Activated gamma-delta T cell treated with anti-CD3 and anti-CD28 coated beads, Interleukin-2, amount 50 U/mL, for 16 hours (primary cell): ENCODE data around the gene ATXN7.
A peak's percentile ranks its signal among the peaks of the same experiment; 100 is the strongest.

Experiments
- DNase-seq: peaks from one replicate; pipeline ENCODE4 v3.0.0-alpha.2; 2020; ENCODE audit warnings: low read depth

The ATXN7 gene

GRCh38 chr3:64023187-64023860 lies 159.7 kb downstream of the ATXN7 start, which contains the start of gene PSMD6:
PSMD6 (minus strand) TSS chr3:64023494; CDS start chr3:64023419, 75 bp downstream.
- peak; percentile 91 for DNase-seq

DNA sequence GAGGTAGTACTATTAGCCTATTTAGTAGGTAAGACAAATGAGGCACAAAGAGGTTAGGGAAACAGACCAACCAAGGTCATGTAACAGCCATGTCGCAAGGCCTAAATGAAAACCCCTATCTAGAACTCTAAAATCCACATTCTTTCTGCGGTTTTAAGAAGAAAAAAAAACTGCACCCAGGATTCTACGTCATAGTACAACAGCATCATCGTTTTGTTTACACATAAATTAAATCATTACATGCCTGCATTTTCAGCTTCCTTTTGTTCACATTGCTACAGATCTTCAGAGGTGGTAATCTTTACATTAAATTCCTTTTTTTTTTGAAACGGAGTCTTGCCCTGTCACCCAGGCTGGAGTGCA lies 160.2 kb downstream of the ATXN7 start:
- no peak for DNase-seq

GRCh38 chr3:64026346-64026745 lies 162.7 kb downstream of the ATXN7 start:
- no peak for DNase-seq

- DNase-seq: no peak
These were observed 164.0 kb downstream of the ATXN7 start for GRCh38 chr3:64027658-64028057.

- no peak for DNase-seq
These were observed 165.1 kb downstream of the ATXN7 start for GRCh38 chr3:64028754-64029153.

DNA sequence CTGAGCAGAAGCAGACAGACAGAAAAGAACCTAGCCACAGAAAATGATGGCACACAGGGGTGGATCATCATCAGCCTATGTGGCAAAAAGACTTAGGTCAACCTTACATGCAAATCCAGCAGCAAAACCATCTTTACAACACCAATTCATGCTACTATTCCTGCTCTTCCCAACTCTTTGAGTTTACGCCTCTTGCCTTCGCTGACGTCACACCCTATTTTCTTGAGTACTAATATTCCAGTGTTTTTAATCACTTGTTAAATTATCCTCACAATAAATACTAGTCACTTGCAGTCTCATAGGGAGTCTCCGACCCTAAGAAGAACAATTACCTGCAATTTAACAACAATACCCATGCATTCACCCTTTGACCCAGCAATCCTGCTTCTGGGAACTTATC lies 165.6 kb downstream of the ATXN7 start:
- DNase-seq: no peak

DNA sequence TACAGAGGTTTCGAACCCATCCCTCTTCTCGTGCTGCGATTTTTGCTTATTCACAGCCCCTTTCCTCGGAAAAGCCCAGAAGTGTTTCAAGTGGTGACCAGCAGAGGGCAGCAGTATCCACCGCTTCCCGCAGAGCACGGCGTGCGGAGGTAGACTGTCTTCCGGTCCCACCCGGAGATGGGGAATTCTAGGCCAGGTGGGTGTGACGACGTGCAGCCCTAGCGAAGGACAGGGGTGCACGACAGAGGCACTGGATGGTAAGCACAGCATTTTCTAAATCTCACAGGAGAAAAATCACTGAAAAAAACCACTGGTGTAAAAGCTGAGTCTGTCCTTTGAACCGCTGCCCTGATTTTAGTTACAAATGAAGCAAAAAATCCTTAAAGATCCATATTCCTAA lies 167.1 kb downstream of the ATXN7 start:
- DNase-seq: peak; percentile 68

GRCh38 chr3:64031540-64032508 lies 168.2 kb downstream of the ATXN7 start:
- no peak for DNase-seq

GRCh38 chr3:64033069-64033468 lies 169.4 kb downstream of the ATXN7 start:
- no peak for DNase-seq

GRCh38 chr3:64037084-64037483 lies 173.4 kb downstream of the ATXN7 start:
- no peak for DNase-seq

GRCh38 chr3:64038253-64038767 lies 174.6 kb downstream of the ATXN7 start:
- DNase-seq: no peak

GRCh38 chr3:64039332-64039731 lies 175.7 kb downstream of the ATXN7 start:
- DNase-seq: no peak

- no peak for DNase-seq
These were observed 176.5 kb downstream of the ATXN7 start for GRCh38 chr3:64039981-64040733.

GRCh38 chr3:64042952-64043351 lies 179.3 kb downstream of the ATXN7 start:
- DNase-seq: no peak

DNA sequence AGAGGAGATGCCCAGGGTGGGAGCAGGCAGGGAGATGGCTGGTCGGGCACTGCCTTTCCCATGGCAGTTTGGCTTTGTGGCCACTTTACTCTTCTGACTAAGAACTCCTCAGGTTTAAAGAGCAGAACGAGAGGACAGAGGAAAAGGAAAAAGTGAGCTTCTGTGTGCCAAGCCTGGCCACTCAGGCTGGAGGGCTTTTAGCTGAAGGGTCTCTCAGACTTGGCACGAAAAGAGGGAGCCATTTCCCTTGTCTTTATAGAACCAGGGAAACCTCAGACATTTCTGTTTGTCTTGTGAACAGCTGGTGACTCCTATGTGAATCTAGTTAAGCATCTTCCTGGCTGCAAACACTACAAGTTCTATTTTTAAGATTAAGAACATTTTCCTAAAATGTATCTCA lies 182.9 kb downstream of the ATXN7 start:
- no peak for DNase-seq

GRCh38 chr3:64046996-64047594 lies 183.4 kb downstream of the ATXN7 start:
- no peak for DNase-seq

- no peak for DNase-seq
These were observed 184.1 kb downstream of the ATXN7 start for GRCh38 chr3:64047787-64048186.

GRCh38 chr3:64048631-64049061 lies 185.0 kb downstream of the ATXN7 start:
- DNase-seq: no peak

DNA sequence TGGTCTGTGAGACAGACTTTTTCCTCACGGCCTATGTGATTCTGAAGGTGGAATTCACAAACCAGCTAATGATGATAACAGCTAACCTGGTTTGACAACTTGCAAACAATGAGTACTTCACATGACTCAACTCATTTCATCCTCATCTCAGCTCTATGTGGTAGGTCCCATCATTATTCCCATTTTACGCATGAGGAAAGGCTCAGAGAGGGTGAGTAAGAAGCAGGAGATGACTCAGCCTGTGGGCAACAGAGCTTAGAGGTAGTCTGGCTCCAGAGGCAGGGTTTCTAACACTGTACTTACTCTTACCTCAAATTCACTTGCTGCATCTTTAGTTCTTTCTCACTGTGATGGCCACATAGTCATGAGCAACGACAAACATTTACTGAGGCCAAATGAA lies 185.5 kb downstream of the ATXN7 start:
- no peak for DNase-seq

DNA sequence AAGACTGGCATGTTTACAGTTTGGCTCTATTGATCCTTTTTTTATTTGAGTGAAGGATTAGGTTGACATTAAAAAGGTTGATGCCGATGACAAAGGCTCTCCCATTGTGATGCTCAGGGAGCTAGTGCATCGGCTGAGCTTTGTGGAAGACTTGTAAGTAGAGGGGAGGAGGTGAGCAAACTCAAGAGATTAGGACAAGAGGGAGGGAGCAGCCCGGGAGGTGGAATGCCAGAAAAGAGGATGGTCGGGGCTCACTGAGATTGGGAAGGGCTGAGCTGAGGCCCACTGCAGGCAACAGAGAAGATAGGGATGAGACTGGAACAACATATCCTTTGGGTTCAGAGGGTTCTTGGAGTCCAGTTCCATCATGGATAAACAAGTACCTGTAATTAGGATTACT lies 186.2 kb downstream of the ATXN7 start:
- no peak for DNase-seq
